DND-41 (cell line): Measurements from ENCODE around the gene IPO7.

Experiments
- EZH2 ChIP-seq: IDR thresholded peaks from 3 replicates; pipeline ENCODE4 v1.6.1; 2012; ENCODE audit warnings: borderline replicate concordance, low read depth, mild to moderate bottlenecking, moderate library complexity, low read length, inconsistent platforms; ENCODE audit not compliant: severe bottlenecking
- TF ChIP-seq, protein P1 (sequence below): IDR thresholded peaks from 2 replicates; pipeline ENCODE4 v1.5.1; 2012; ENCODE audit warnings: borderline replicate concordance, low read length, moderate library complexity, mild to moderate bottlenecking; ENCODE audit not compliant: poor library complexity, severe bottlenecking; ENCODE audit errors: extremely low read depth

DNA sequence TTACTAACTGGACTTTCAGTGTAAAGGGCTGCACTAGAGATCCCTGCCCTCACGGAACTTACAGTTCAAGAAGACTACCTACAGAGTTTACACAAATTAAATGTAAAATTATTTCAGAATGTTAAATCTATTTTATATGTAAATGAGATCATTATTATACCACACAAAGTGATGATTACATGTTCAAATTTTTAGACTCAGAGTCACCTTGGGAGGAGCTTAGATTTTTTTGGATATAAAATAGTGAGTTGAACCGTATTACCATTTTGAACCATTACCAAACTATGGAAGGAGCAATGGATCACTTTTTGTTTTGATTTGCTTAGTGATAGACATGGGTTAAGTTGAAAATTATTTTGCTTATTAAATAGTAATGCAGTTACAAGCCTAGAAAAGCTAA, 1.6 kb downstream of the IPO7 start:
- TF ChIP-seq, protein P1, sequence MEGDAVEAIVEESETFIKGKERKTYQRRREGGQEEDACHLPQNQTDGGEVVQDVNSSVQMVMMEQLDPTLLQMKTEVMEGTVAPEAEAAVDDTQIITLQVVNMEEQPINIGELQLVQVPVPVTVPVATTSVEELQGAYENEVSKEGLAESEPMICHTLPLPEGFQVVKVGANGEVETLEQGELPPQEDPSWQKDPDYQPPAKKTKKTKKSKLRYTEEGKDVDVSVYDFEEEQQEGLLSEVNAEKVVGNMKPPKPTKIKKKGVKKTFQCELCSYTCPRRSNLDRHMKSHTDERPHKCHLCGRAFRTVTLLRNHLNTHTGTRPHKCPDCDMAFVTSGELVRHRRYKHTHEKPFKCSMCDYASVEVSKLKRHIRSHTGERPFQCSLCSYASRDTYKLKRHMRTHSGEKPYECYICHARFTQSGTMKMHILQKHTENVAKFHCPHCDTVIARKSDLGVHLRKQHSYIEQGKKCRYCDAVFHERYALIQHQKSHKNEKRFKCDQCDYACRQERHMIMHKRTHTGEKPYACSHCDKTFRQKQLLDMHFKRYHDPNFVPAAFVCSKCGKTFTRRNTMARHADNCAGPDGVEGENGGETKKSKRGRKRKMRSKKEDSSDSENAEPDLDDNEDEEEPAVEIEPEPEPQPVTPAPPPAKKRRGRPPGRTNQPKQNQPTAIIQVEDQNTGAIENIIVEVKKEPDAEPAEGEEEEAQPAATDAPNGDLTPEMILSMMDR: no peak
- no peak for TF ChIP-seq EZH2
